GM23248 (cell line): ENCODE measurements around the gene GIT1.

Experiments used
- EZH2 ChIP-seq: fragments of 200-600 bp; sonication (generic); IDR thresholded peaks from 2 replicates; pipeline ENCODE4 v1.6.1; 2018; ENCODE audit warnings: antibody characterized with exemption, mild to moderate bottlenecking; ENCODE audit not compliant: insufficient read depth, poor library complexity, severe bottlenecking
- EZH2phosphoT487 ChIP-seq: fragments of 200-600 bp; sonication (generic); IDR thresholded peaks from 2 replicates; pipeline ENCODE4 v1.6.1; 2018; ENCODE audit warnings: antibody characterized with exemption, moderate library complexity, mild to moderate bottlenecking, low read depth; ENCODE audit not compliant: insufficient read depth

GRCh38 chr17:29615048-29615385 is 25.6 kb upstream of the GIT1 start:
- TF ChIP-seq EZH2phosphoT487 (no peak), EZH2 (no peak)
